Transverse colon (tissue), 3 donors: ENCODE data around the gene PNPLA2.

Source experiments
- POLR2A ChIP-seq: fragments of 450-650 bp; IDR thresholded peaks from one replicate; pipeline ENCODE4 v1.6.1; 2016; ENCODE audit warnings: antibody characterized with exemption, mild to moderate bottlenecking, moderate library complexity
- TF ChIP-seq, protein P1 (sequence below), 5 experiments: fragments of 200-600 bp in 3 of 5; fragments of 450-650 bp in 2 of 5; sonication (generic) in 3 of 5; IDR thresholded peaks; 1 replicate in 2 of 5; 2 replicates in 3 of 5; pipeline ENCODE4 v1.5.1; 2016 to 2017; ENCODE audit warnings: antibody characterized with exemption in 5 of 5, inconsistent platforms in 3 of 5, mild to moderate bottlenecking in 2 of 5, moderate library complexity in 1 of 5

GRCh38 chr11:823441-824291 lies 5.0 kb downstream of the PNPLA2 start:
- TF ChIP-seq, protein P1, sequence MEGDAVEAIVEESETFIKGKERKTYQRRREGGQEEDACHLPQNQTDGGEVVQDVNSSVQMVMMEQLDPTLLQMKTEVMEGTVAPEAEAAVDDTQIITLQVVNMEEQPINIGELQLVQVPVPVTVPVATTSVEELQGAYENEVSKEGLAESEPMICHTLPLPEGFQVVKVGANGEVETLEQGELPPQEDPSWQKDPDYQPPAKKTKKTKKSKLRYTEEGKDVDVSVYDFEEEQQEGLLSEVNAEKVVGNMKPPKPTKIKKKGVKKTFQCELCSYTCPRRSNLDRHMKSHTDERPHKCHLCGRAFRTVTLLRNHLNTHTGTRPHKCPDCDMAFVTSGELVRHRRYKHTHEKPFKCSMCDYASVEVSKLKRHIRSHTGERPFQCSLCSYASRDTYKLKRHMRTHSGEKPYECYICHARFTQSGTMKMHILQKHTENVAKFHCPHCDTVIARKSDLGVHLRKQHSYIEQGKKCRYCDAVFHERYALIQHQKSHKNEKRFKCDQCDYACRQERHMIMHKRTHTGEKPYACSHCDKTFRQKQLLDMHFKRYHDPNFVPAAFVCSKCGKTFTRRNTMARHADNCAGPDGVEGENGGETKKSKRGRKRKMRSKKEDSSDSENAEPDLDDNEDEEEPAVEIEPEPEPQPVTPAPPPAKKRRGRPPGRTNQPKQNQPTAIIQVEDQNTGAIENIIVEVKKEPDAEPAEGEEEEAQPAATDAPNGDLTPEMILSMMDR (IDR thresholded peaks at IDR 0.05) = no peak
- TF ChIP-seq POLR2A = no peak
